ENCODE data around the gene TOMM6. TPM values are rescaled to one million over a fixed set of nuclear protein-coding genes. Genes with fewer than 3 reads are reported as not detected.

TOMM6 gene
- total RNA-seq, 2 experiments from 2014 or later = 157 to 163 TPM

DNA sequence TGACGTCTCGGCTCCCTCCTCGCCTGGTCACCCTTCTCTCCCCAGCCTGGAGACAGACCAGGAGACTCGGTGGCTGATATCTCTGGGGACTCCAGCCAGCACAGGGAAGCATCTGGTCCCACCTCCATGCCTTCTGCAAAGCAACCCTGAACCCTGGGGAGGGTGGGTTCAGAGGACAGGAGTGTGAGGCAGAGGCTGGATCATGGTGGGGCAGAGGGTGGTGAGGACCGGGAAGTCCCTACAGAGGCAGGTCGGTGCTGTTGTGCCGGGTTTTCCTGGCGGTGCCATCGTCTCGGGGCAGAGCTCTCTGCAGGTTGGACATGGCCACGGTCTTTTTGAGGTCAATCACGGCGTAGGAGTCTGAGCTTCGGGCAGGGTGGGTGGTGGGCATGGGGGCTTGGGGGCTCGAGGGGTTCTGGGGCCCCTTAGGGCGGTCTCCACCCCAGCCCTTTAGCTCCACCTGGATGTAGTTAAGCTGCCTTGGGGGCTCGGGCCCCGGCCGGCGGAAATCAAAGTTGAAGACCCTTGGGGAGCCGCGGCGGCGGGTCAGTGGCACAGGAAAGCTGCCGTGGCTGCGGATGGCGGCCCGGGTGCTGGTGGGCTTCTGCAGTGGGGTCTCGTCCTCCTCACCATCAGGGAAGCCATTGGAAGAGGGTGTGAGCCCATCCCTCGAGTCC lies 17.0 kb upstream of the TOMM6 start:
- Mint-ChIP-seq H3K36me3 (no peaks in the 10 kb centered on the region), H3K9me3 (no peaks in the 10 kb centered on the region), H3K4me3 (no peak overlapping the region), H3K4me1 (peaks cover 15% of the 10 kb centered on the region), H3K27ac (no peak overlapping the region), H3K27me3 (no peaks in the 10 kb centered on the region)
- ATAC-seq (ENCODE audit: low read depth) (no peak), DNase-seq (no peak)
- POLR2A ChIA-PET = no interaction called here

DNA sequence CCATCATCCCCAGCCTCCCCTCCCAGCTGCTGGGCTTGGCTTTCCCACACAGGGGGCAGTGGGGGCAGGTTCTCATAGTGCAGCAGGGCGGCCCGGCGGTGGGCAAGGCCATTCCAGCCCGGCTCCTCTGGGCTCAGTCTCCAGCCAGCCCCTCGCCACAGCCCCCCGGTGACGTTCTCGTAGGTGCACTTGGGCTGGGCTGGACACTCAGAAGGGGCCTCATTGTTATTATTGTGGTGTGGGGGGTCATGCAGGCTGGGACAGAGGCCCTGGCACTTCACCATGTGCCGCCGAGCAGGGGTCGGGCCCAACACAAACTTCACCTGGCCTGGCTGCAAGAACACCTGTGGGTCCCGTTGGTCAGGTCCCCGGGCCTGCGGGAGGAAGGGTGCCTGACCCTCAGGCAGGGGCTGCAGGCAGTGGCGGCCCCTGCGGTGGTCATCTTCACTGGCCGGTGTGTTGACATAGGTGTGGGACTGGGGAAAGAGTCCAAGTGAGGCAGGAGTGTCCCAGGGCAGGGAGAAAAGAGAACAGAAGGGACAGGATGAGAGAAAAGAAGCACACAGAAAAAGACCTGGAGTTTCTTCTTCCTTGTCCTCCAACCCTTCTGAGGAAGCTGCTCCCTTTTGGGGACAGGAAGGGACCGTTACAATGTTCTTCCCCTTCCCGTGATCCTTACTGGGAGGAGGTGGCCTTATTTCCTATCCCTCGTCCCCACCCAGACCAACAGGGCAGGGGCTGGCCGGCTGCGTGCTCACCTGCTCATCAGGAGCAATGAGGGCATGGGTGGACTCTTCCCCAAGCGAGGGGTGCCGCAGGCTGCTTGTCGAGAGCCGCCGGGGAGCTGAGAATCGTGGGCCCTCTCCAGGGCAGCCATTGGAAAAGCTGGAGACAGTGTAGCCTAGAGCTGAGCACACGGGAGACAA lies 16.2 kb upstream of the TOMM6 start:
- Mint-ChIP-seq H3K9me3 (no peaks in the 10 kb centered on the region), H3K4me3 (no peak overlapping the region), H3K4me1 (peaks cover 15% of the 10 kb centered on the region), H3K36me3 (no peaks in the 10 kb centered on the region), H3K27me3 (no peaks in the 10 kb centered on the region), H3K27ac (no peak overlapping the region)
- no peak for DNase-seq
- POLR2A ChIA-PET = no interaction called here
- no peak for ATAC-seq (ENCODE audit: low read depth)

GRCh38 chr6:41774841-41775240 lies 12.7 kb upstream of the TOMM6 start:
- ATAC-seq (ENCODE audit: low read depth) = no peak

GRCh38 chr6:41775293-41775882 lies 12.1 kb upstream of the TOMM6 start:
- H3K4me3 Mint-ChIP-seq = no peak overlapping the region
- H3K9me3 Mint-ChIP-seq = no peaks in the 10 kb centered on the region
- H3K27ac Mint-ChIP-seq = no peak overlapping the region
- no peaks in the 10 kb centered on the region for H3K36me3 Mint-ChIP-seq
- H3K4me1 Mint-ChIP-seq = peaks cover 6% of the 10 kb centered on the region
- no peaks in the 10 kb centered on the region for H3K27me3 Mint-ChIP-seq
- POLR2A ChIA-PET = interaction anchor here (1.0 kb wide), 1 partner anchor 42 kb away, joined by 4 read pairs; no protein-coding TSS in a partner anchor
- ATAC-seq (ENCODE audit: low read depth) (no peak), DNase-seq (no peak)

More at GRCh38 chr6:41774841-41775240, 12.7 kb upstream of the TOMM6 start:
- DNase-seq = no peak
- POLR2A ChIA-PET = no interaction called here
- peaks cover 6% of the 10 kb centered on the region for H3K4me1 Mint-ChIP-seq
- H3K4me3 Mint-ChIP-seq = no peak overlapping the region
- H3K27me3 Mint-ChIP-seq = no peaks in the 10 kb centered on the region
- no peak overlapping the region for H3K27ac Mint-ChIP-seq
- no peaks in the 10 kb centered on the region for H3K36me3 Mint-ChIP-seq
- no peaks in the 10 kb centered on the region for H3K9me3 Mint-ChIP-seq

DNA sequence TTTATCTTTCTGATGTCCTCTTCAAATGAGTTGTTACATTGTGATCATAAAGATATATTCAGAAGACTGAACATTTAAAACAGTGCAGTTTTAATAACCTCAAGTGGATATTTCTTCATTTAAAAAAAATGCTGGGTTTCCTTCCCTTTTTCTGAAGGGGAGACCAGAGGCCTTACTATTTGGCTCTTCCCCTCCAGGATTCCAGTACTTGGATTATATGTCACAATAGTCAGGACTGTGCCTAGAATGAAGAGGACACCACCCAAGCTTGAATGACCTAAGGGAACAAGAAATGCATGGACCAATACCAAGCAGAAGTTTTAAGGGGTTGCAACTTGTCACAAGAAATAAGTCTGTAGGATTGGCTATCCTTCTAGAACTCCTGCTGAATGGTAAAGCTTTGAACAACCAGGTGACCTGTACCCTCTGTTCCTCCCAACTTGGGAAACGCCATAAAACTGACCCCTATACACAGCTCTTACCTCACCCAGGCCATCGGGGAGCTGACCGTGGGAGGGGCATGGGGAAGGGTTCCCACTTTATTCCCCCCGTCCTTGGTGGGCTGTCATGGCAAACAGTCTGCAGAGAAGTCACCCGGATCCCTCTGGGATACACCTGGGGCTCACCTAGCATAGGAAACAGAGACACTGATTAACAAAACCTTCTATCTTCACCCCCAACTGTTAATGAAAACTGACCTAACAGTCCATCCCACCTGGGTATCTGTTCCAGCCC lies 9.8 kb upstream of the TOMM6 start:
- no peak overlapping the region for H3K4me3 Mint-ChIP-seq
- H3K4me1 Mint-ChIP-seq = peaks cover 11% of the 10 kb centered on the region
- peak overlapping the region; percentile 24 for H3K27ac Mint-ChIP-seq
- H3K36me3 Mint-ChIP-seq = no peaks in the 10 kb centered on the region
- peaks cover 16% of the 10 kb centered on the region for H3K27me3 Mint-ChIP-seq
- ATAC-seq (ENCODE audit: low read depth) (no peak), DNase-seq (no peak)
- H3K9me3 Mint-ChIP-seq = no peaks in the 10 kb centered on the region
- POLR2A ChIA-PET = interaction anchor here (1.7 kb wide), 1 partner anchor 44 kb away, joined by 7 read pairs; no protein-coding TSS in a partner anchor

DNA sequence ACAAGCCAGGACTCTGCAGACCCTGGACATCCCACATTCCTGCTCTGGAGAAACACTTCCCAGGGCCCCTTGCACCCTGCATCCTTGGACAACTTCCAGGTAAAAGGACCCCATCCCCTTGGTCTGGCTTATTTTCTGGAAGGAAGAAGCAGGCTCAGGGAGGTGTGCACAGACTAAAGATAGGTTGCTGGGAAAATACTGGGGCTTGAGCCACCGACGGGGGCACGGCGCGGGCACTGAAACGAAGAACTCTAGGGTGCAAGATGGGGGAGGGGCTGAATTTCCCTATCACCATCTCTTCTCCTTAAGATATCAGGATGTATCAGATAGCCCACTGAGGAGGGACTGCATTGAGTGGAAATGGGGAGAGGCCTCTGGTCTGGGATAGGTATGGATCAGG lies 8.6 kb upstream of the TOMM6 start:
- Mint-ChIP-seq H3K36me3 (no peaks in the 10 kb centered on the region), H3K9me3 (no peaks in the 10 kb centered on the region), H3K4me1 (peaks cover 11% of the 10 kb centered on the region), H3K27ac (peak overlapping the region; percentile 79), H3K27me3 (peaks cover 18% of the 10 kb centered on the region), H3K4me3 (peak overlapping the region; percentile 94)
- POLR2A ChIA-PET = interaction anchor here (1.7 kb wide), 1 partner anchor 45 kb away, joined by 7 read pairs; no protein-coding TSS in a partner anchor
- no peak for ATAC-seq (ENCODE audit: low read depth)
- no peak for DNase-seq

DNA sequence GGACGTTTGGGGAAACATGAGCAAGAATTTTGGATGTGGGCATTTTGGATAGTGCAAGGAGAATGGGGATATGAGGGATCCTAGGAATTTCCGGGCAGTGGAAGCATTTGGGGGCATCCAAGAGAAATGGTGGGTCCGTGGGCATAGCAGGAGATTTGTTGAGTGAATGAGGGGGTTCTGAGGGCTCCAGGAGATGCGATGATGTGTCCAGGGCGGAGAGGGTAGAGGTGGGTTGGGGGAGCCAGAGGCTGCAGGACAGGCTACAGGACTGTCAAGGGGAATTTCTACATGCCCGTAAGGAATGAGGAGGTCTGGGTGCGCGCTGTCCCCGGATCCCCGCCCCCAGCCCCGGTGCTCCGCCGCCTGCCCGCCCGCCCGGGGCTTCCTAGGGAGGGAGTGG lies 8.2 kb upstream of the TOMM6 start:
- peak; percentile 2 for ATAC-seq (ENCODE audit: low read depth)
- no peaks in the 10 kb centered on the region for H3K9me3 Mint-ChIP-seq
- DNase-seq = no peak
- peak overlapping the region; percentile 79 for H3K27ac Mint-ChIP-seq
- peak overlapping the region; percentile 94 for H3K4me3 Mint-ChIP-seq
- H3K4me1 Mint-ChIP-seq = peaks cover 11% of the 10 kb centered on the region
- H3K36me3 Mint-ChIP-seq = no peaks in the 10 kb centered on the region
- H3K27me3 Mint-ChIP-seq = peaks cover 18% of the 10 kb centered on the region
- POLR2A ChIA-PET = interaction anchor here (1.6 kb wide), 1 partner anchor 264 kb away, joined by 4 read pairs; no protein-coding TSS in a partner anchor

DNA sequence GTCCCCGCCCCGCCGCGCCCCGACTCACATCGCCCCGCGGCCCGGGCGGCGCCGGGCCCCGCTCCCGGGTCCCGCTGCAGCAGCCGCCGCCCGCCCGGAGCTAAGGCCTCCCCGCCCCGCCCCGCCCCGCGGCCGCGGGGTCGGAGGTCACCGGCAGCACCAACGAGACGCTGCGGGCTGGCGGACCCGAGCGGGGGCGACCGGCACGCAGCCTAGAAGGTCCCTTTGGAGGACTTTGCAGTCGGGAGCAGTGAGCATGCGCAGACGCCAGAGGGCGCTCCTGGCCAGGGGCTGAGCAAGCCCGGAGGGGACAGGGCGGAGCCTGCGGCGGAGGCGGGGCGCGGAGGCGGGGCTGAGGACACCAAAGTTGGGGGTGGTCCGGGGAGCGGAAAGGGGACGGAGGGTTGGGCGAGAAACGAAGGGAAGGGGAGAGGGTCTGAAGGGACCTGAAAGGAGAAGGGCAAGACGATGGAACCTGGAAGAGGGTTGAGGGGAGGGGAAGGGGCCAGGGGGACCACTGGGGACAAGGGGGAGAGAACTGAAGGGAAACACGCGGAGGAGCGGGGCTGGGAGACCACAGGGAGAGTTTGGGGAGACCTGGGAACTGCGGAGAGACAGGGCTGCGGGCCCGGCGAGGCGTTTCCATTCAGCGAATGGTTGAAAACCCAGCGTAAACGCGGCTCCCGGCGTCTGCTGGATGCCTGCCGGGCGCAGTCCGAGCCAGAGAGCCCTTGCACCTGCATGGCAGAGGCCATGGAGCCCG lies 7.5 kb upstream of the TOMM6 start, which contains the start of gene FRS3:
Gene FRS3 (minus strand): TSS at position 113 of the 763 bp plus-strand sequence. CDS start 2,913 bp downstream, outside the sequence.
- POLR2A ChIA-PET = interaction anchor here (1.6 kb wide), 1 partner anchor 264 kb away, joined by 4 read pairs; no protein-coding TSS in a partner anchor
- ATAC-seq (ENCODE audit: low read depth) (peak; percentile 94), DNase-seq (peak; percentile 100)
- Mint-ChIP-seq H3K27ac (peak within 1 kb of the TSS; percentile 79), H3K4me3 (peak within 1 kb of the TSS; percentile 94), H3K9me3 (no peaks in the 10 kb centered on the region), H3K4me1 (peaks cover 11% of the 10 kb centered on the region), H3K36me3 (no peaks in the 10 kb centered on the region), H3K27me3 (peaks cover 18% of the 10 kb centered on the region)

DNA sequence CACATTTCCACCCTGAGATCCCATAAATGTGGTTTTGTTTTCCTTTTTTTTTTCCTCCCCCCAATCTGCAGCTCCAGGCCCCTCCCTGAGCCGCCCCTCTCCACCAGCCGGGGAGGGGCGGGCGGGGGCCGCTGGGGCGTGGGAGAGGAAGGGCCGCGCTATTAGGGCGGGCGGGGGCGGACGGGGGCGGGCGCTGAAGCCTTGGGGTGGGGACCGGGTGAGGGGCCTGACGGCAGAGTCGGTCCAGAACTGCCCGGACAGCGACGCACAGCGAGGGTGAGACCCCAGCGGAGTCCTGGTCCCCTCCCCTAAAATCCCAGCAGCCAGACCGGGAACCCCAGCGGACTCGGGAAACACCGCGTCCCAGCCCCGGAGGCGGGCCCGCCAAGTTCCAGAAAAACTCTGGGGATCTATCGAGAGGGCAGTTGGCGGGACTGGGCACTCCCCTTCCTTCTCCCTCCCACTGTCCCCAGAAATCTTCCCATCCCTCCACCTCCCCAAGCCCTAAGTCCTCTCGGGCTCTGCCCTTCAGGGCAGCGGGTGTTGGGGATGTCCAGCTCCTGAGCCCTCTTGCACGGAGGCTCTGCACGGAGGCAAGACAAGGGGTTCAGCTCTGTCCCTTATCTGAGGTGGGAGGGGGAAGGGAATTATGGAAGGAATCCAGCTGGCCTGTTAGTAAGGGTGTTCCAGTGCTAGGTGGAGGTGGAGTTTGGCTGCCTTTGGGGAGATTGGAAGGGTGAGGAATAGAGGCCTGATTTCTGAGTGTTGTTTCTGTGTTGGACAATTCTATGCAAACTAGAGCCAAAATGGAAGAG lies 6.7 kb upstream of the TOMM6 start, which contains the start of gene PRICKLE4:
Gene PRICKLE4 (plus strand): TSS at position 232 of the 815 bp plus-strand sequence. CDS start 2,692 bp downstream, outside the sequence.
- peak within 1 kb of the TSS; percentile 90 for H3K4me3 Mint-ChIP-seq
- DNase-seq (no peak), ATAC-seq (ENCODE audit: low read depth) (no peak)
- peaks cover 18% of the 10 kb centered on the region for H3K27me3 Mint-ChIP-seq
- peak within 1 kb of the TSS; percentile 72 for H3K27ac Mint-ChIP-seq
- peaks cover 12% of the 10 kb centered on the region for H3K4me1 Mint-ChIP-seq
- POLR2A ChIA-PET = interaction anchor here (1.2 to 2.1 kb wide), 3 partner anchors 263 to 267 kb away, joined by 3 to 8 read pairs (median 4); no protein-coding TSS in a partner anchor
- no peaks in the 10 kb centered on the region for H3K36me3 Mint-ChIP-seq
- H3K9me3 Mint-ChIP-seq = no peaks in the 10 kb centered on the region

DNA sequence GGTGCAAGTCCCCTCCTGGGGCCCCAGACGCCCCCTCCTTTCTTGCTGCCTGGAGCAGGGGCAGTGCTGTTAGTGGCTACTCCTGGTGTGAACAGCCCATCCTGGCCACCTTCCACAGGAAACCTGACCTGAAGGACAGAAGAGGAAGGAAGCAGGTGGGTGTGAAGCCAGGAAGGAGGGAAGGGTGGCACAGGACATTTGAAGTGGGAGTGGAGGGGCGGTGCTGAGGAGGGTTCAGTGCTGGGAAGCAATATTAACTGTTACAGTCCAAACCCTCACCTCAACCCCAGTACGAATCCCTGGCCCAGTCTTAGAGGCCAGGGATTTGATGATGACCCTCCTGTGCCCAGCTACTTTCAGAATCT lies 6.1 kb upstream of the TOMM6 start:
- H3K27me3 Mint-ChIP-seq = peaks cover 18% of the 10 kb centered on the region
- peaks cover 13% of the 10 kb centered on the region for H3K4me1 Mint-ChIP-seq
- H3K4me3 Mint-ChIP-seq = peak overlapping the region; percentile 68
- H3K9me3 Mint-ChIP-seq = no peaks in the 10 kb centered on the region
- H3K36me3 Mint-ChIP-seq = no peaks in the 10 kb centered on the region
- ATAC-seq (ENCODE audit: low read depth) = no peak
- POLR2A ChIA-PET = interaction anchor here (0.7 to 2.1 kb wide), 3 partner anchors 75 to 267 kb away, joined by 3 to 8 read pairs (median 4); no protein-coding TSS in a partner anchor
- peak overlapping the region; percentile 57 for H3K27ac Mint-ChIP-seq
- no peak for DNase-seq

DNA sequence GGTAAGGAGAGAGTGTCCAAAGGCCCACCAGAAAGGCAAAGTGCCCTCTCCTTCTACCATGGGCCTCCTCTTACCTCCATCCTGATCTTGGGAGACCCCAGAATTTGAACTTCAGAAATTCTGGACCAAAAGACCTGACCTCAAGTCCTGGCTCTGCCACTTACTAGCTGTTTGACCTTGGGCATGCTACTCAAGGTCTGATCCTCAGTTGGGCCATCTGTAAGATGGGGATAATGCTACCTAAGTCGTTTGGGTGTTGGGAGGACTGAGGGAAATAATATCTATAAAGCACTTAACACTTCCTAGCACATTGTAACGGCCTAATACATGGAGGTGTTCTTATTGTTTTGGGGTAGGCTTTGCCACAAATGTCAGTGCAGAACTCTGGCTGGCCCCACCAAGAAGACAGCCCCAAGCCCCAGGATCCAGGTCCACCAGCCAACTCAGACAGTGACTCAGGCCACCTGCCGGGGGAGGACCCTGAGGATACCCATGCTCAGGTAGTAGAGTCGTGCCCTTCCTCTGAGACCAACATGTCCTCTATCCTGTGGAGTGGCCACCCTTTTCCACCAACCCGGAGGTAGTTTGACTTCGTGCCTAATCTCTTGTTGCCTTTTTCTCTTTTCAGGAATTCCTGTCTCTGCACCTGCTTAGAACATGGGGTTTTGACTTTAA lies 4.3 kb upstream of the TOMM6 start:
- peaks cover 18% of the 10 kb centered on the region for H3K27me3 Mint-ChIP-seq
- no peak overlapping the region for H3K27ac Mint-ChIP-seq
- ATAC-seq (ENCODE audit: low read depth) = no peak
- POLR2A ChIA-PET = interaction anchor here (1.0 kb wide), 1 partner anchor 764 kb away, joined by 3 read pairs; no protein-coding TSS in a partner anchor
- H3K4me1 Mint-ChIP-seq = peaks cover 15% of the 10 kb centered on the region
- no peaks in the 10 kb centered on the region for H3K9me3 Mint-ChIP-seq
- H3K36me3 Mint-ChIP-seq = peaks cover 4% of the 10 kb centered on the region
- no peak overlapping the region for H3K4me3 Mint-ChIP-seq
- no peak for DNase-seq
